ENCODE measurements around the gene HLA-E.

- TF ChIP-seq CTCF (IDR thresholded peaks at IDR 0.05) (no peak), POLR2A (IDR thresholded peaks at IDR 0.05) (no peak), EP300 (IDR thresholded peaks at IDR 0.05) (no peak)
Measured at GRCh38 chr6:30480536-30481156, 8.7 kb upstream of the HLA-E start.
